GM12801 (cell line): ENCODE results near the gene SLC35A5.

Experiments
- CTCF ChIP-seq: IDR thresholded peaks from one replicate; pipeline ENCODE4 v1.5.1; 2011; ENCODE audit warnings: control low read depth; ENCODE audit not compliant: insufficient read length; ENCODE audit errors: extremely low read depth

Gene SLC35A5

GRCh38 chr3:112539825-112540650, 21.8 kb upstream of the SLC35A5 start:
- no peak for TF ChIP-seq CTCF

GRCh38 chr3:112546216-112546759, 15.6 kb upstream of the SLC35A5 start:
- no peak for TF ChIP-seq CTCF

- no peak for TF ChIP-seq CTCF
Measured at GRCh38 chr3:112550859-112551258, 11.0 kb upstream of the SLC35A5 start.

GRCh38 chr3:112555535-112556170, 6.2 kb upstream of the SLC35A5 start:
- TF ChIP-seq CTCF, result no peak

- TF ChIP-seq CTCF, result no peak
Measured at GRCh38 chr3:112557976-112558375, 3.9 kb upstream of the SLC35A5 start.

- no peak for TF ChIP-seq CTCF
Measured at GRCh38 chr3:112560307-112560706, 1.5 kb upstream of the SLC35A5 start.

GRCh38 chr3:112560721-112561483, 943 bp upstream of the SLC35A5 start:
- no peak for TF ChIP-seq CTCF
